CD14-positive monocyte (primary cell): ENCODE data around the gene CISTR. TPM values are rescaled to one million over a fixed set of nuclear protein-coding genes. Genes with fewer than 3 reads are reported as not detected.

ENCODE experiments used
- DNase-seq, 3 donors: peaks; one replicate each; pipeline ENCODE4 v3.0.0-alpha.2; 2011 to 2022
- H2AFZ ChIP-seq: 2 replicates; pipeline ENCODE4 v1.6.0; 2012; ENCODE audit warnings: mild to moderate bottlenecking, low read depth, low read length, inconsistent platforms; ENCODE audit not compliant: insufficient read depth, poor library complexity, severe bottlenecking
- H3K27ac ChIP-seq, 2 donors: 1 replicate in 1 of 2; 2 replicates in 1 of 2; pipeline ENCODE4 v1.5.1; 2012 to 2013; ENCODE audit warnings: low read length in 2 of 2, control low read depth in 1 of 2, inconsistent platforms in 1 of 2, low read depth in 1 of 2, mild to moderate bottlenecking in 1 of 2
- H3K27me3 ChIP-seq, 2 donors: one replicate each; pipeline versions ENCODE4 v1.6.0 to v1.6.1; 2011 to 2013; ENCODE audit warnings: low read length in 2 of 2; ENCODE audit not compliant: control insufficient read depth in 2 of 2, insufficient read depth in 2 of 2
- H3K36me3 ChIP-seq, 2 donors: replicated peaks in 1 of 2; 1 replicate in 1 of 2; 2 replicates in 1 of 2; pipeline versions ENCODE4 v1.5.1 to v1.6.1; 2012 to 2013; ENCODE audit warnings: low read length in 2 of 2, control low read depth in 1 of 2, inconsistent platforms in 1 of 2, mild to moderate bottlenecking in 1 of 2; ENCODE audit not compliant: insufficient read depth in 2 of 2, control insufficient read depth in 1 of 2
- H3K4me1 ChIP-seq, 2 donors: 1 replicate in 1 of 2; 2 replicates in 1 of 2; pipeline versions ENCODE4 v1.5.1 to v1.6.1; 2012 to 2013; ENCODE audit warnings: low read length in 2 of 2, control low read depth in 1 of 2, inconsistent platforms in 1 of 2, mild to moderate bottlenecking in 1 of 2, moderate library complexity in 1 of 2; ENCODE audit not compliant: insufficient read depth in 2 of 2, control insufficient read depth in 1 of 2
- H3K4me2 ChIP-seq: replicated peaks from 2 replicates; pipeline ENCODE3; 2012; ENCODE audit warnings: low read length, moderate library complexity, mild to moderate bottlenecking; ENCODE audit not compliant: poor library complexity, severe bottlenecking; ENCODE audit errors: extremely low read depth
- H3K4me3 ChIP-seq, 3 experiments: fragments of 200-600 bp in 1 of 3; sonication (generic) in 1 of 3; replicated peaks in 1 of 3; 1 replicate in 2 of 3; 2 replicates in 1 of 3; pipeline ENCODE4 v1.5.1; 2011 to 2013; ENCODE audit warnings: low read length in 3 of 3, mild to moderate bottlenecking in 3 of 3, control low read depth in 2 of 3, low read depth in 2 of 3, inconsistent platforms in 1 of 3, moderate library complexity in 1 of 3
- H3K79me2 ChIP-seq: 2 replicates; pipeline ENCODE4 v1.6.0; 2012; ENCODE audit warnings: mild to moderate bottlenecking, control low read depth, inconsistent platforms, low read length, moderate library complexity; ENCODE audit not compliant: insufficient read depth
- H3K9ac ChIP-seq: 2 replicates; pipeline ENCODE4 v1.6.0; 2017; ENCODE audit warnings: low read length, mild to moderate bottlenecking; ENCODE audit not compliant: insufficient read depth, poor library complexity, severe bottlenecking
- H3K9me3 ChIP-seq, 2 donors: replicated peaks in 1 of 2; 1 replicate in 1 of 2; 2 replicates in 1 of 2; pipeline versions ENCODE4 v1.5.1 to v1.6.1; 2012 to 2013; ENCODE audit warnings: low read length in 2 of 2, control low read depth in 1 of 2; ENCODE audit not compliant: control insufficient read depth in 1 of 2, insufficient read depth in 1 of 2
- H4K20me1 ChIP-seq: 2 replicates; pipeline ENCODE4 v1.6.0; 2012; ENCODE audit warnings: mild to moderate bottlenecking, low read length, control low read depth, moderate library complexity; ENCODE audit not compliant: insufficient read depth
- H3K27ac Mint-ChIP-seq, 7 donors: one replicate each; pipeline ENCODE4 v1.8.0; 2020; ENCODE audit warnings: mild to moderate bottlenecking in 7 of 7, mixed read lengths in 7 of 7, moderate library complexity in 6 of 7, inconsistent platforms in 2 of 7
- H3K27me3 Mint-ChIP-seq, 3 donors: one replicate each; pipeline ENCODE4 v1.8.0; 2021 to 2022; ENCODE audit warnings: low read depth in 3 of 3, mild to moderate bottlenecking in 3 of 3, mixed read lengths in 3 of 3, moderate library complexity in 3 of 3, inconsistent platforms in 1 of 3
- H3K36me3 Mint-ChIP-seq, 2 donors: one replicate each; pipeline ENCODE4 v1.8.0; 2020; ENCODE audit warnings: mixed read lengths in 2 of 2, inconsistent platforms in 1 of 2, mild to moderate bottlenecking in 1 of 2
- H3K4me1 Mint-ChIP-seq: one replicate; pipeline ENCODE4 v1.8.0; 2020; ENCODE audit warnings: mild to moderate bottlenecking, mixed read lengths
- H3K4me3 Mint-ChIP-seq, 2 donors: one replicate each; pipeline ENCODE4 v1.8.0; 2020; ENCODE audit warnings: mild to moderate bottlenecking in 2 of 2, mixed read lengths in 2 of 2, moderate library complexity in 1 of 2
- H3K9me3 Mint-ChIP-seq, 7 donors: one replicate each; pipeline ENCODE4 v1.8.0; 2020 to 2022; ENCODE audit warnings: mixed read lengths in 7 of 7, mild to moderate bottlenecking in 6 of 7, moderate library complexity in 6 of 7, inconsistent platforms in 2 of 7
- WGBS: methylation state at CpG from one replicate; pipeline ENCODE4 v1.1.5; 2013; ENCODE audit warnings: missing lambda C conversion rate; ENCODE audit not compliant: insufficient coverage; 5-methylcytosine and 5-hydroxymethylcytosine counted together
- intact Hi-C, 2 donors: fragments of 100-400 bp; cut with micrococcal nuclease; formaldehyde crosslinking; loops; one replicate each; pipeline versions ENCODE4 v1.15.0 to v1.15.1; 2023
- polyA plus RNA-seq, 3 donors: library from polyadenylated mRNA; depleted of rRNA in 1 of 3; unstranded in 2 of 3; stranded (reverse) in 1 of 3; fragments of 300-500 nt in 2 of 3; fragments of >200 nt in 1 of 3; fragmentation: Illumina TruSeq in 2 of 3; gene quantifications; 1 replicate in 2 of 3; 2 replicates in 1 of 3; pipeline ENCODE4 v1.2.3, GENCODE V29; 2012 to 2021
- TF ChIP-seq, protein P1 (sequence below): fragments of 200-600 bp; IDR thresholded peaks from one replicate; pipeline ENCODE4 v1.8.0; 2022; ENCODE audit warnings: antibody characterized with exemption, mild to moderate bottlenecking

CISTR gene
- polyA plus RNA-seq, 3 donors: not detected

DNA sequence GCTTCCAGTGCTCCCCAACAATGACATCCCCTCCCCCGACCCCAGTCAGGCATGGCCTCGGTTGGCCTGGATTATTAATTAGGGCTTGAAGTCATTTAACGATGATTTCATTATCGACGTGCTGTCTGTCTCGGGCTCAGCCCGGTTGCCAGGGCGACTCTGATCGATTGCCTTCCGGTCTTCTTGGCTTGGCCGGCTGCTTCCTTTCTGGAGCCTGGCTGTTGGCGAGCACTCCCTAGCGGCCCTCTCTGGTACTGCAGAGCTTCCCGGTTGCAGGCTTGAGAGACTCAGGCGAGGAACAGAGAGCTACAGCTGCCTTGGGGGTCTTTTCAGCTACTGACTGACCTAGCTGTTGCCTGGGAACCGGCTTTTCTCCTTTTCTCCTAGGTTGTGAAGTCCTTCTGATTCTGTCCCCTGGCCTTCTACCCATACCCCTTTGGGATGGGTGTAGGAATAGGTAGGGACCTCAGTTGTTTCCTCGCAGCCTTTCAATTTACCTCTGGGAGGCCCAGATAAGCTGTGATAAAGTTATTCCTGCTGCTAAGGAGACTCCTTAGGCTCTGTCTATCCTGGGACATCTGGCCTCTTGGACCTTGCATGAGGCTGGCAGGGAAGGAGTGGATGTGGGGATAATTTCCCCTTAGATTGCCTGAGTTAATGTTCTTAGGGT lies 5.5 kb upstream of the CISTR start:
- intact Hi-C loops: no loop called here
- TF ChIP-seq, protein P1, sequence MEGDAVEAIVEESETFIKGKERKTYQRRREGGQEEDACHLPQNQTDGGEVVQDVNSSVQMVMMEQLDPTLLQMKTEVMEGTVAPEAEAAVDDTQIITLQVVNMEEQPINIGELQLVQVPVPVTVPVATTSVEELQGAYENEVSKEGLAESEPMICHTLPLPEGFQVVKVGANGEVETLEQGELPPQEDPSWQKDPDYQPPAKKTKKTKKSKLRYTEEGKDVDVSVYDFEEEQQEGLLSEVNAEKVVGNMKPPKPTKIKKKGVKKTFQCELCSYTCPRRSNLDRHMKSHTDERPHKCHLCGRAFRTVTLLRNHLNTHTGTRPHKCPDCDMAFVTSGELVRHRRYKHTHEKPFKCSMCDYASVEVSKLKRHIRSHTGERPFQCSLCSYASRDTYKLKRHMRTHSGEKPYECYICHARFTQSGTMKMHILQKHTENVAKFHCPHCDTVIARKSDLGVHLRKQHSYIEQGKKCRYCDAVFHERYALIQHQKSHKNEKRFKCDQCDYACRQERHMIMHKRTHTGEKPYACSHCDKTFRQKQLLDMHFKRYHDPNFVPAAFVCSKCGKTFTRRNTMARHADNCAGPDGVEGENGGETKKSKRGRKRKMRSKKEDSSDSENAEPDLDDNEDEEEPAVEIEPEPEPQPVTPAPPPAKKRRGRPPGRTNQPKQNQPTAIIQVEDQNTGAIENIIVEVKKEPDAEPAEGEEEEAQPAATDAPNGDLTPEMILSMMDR: peak; percentile 92
- peaks cover 5 to 11% of the 10 kb centered on the region in 2 donors for H3K4me1 ChIP-seq
- Mint-ChIP-seq H3K27ac (no peak overlapping the region), H3K4me1 (peaks cover 19% of the 10 kb centered on the region), H3K27me3 (peaks cover 33 to 50% (median 38%) of the 10 kb centered on the region in 3 donors), H3K9me3 (peaks cover 0 to 4% (median 0%) of the 10 kb centered on the region in 7 donors), H3K36me3 (no peaks in the 10 kb centered on the region), H3K4me3 (peak overlapping the region; percentile 42 to 84)
- no peak overlapping the region for H3K27ac ChIP-seq
- peaks cover 0 to 11% of the 10 kb centered on the region in 2 donors for H3K9me3 ChIP-seq
- peak overlapping the region; percentile 14 for H2AFZ ChIP-seq
- peaks cover 56 to 78% of the 10 kb centered on the region in 2 donors for H3K27me3 ChIP-seq
- no peak overlapping the region for H3K9ac ChIP-seq
- peak; percentile 56 to 70 (median 68) for DNase-seq
- peak overlapping the region; percentile 63 for H3K4me2 ChIP-seq
- 3% methylated on average over 13 of the region's 17 CpGs for WGBS
- H4K20me1 ChIP-seq: no peaks in the 10 kb centered on the region
- no peak overlapping the region for H3K4me3 ChIP-seq
- no peaks in the 10 kb centered on the region for H3K36me3 ChIP-seq
- H3K79me2 ChIP-seq: no peaks in the 10 kb centered on the region

DNA sequence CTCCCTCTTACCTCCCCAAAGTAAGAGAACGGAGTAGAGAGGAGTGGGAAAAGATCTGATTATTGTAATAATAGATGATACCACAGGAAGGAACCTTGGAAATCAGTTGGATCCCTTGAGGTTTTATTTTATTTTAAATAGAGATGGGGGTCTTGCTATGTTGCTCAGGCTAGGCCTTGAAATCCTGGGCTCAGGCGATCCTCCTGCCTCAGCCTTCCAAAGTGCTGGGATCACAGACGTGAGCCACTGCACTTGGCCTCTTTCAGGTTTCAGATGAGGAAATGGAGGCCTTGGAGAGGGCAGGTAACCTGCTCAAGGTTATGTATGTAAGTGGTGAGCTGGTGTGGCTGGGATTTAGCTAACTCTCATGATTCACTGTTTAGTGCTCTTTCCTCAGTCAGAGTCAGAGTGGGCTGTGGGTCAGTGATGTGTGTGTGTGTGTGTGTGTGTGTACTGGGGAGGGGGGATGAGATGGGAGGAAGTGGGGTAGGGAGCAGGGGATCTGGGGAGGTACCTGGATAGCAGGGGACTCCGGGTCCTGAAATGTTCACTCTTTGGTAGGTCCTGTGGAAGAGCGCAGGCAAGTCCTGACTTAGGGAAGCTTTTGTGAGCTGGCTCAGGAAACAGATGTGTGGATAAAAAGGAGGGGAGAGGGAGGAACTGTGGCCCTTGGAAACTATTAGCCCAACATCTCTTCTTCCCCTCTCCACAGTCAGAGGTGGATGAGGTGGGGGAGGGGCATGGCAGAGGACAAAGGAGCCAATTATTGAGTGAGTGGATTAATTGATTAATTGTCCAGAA lies 4.7 kb upstream of the CISTR start:
- Histone ChIP-seq H3K79me2 (no peaks in the 10 kb centered on the region), H3K9me3 (peaks cover 0 to 15% of the 10 kb centered on the region in 2 donors), H3K27me3 (peaks cover 57 to 82% of the 10 kb centered on the region in 2 donors), H3K4me1 (peaks cover 9 to 19% of the 10 kb centered on the region in 2 donors), H4K20me1 (no peaks in the 10 kb centered on the region), H2AFZ (peak overlapping the region; percentile 14), H3K27ac (no peak overlapping the region), H3K9ac (no peak overlapping the region), H3K4me2 (peak overlapping the region; percentile 63), H3K36me3 (no peaks in the 10 kb centered on the region), H3K4me3 (no peak overlapping the region)
- TF ChIP-seq, protein P1: no peak
- no peaks in the 10 kb centered on the region for H3K36me3 Mint-ChIP-seq
- H3K9me3 Mint-ChIP-seq: peaks cover 0 to 4% (median 0%) of the 10 kb centered on the region in 7 donors
- no peak overlapping the region for H3K27ac Mint-ChIP-seq
- intact Hi-C loops: no loop called here
- 74% methylated on average over 3 of the region's 5 CpGs for WGBS
- H3K4me3 Mint-ChIP-seq: peak overlapping the region in 1 of 2 donors; percentile 51
- peaks cover 31 to 46% (median 35%) of the 10 kb centered on the region in 3 donors for H3K27me3 Mint-ChIP-seq
- H3K4me1 Mint-ChIP-seq: peaks cover 19% of the 10 kb centered on the region
- no peak for DNase-seq
